GM12878 (cell line): ENCODE results near the gene S100A4. TPM values are rescaled to one million over a fixed set of nuclear protein-coding genes. Genes with fewer than 3 reads are reported as not detected.

ENCODE experiments used
- ASH2L ChIP-seq: fragments of 300-600, 200-600 bp; sonication (generic); IDR thresholded peaks from 2 replicates; pipeline ENCODE4 v1.6.1; 2017; ENCODE audit warnings: low read depth, mild to moderate bottlenecking, borderline replicate concordance
- BCLAF1 ChIP-seq: fragments of 450-650 bp; IDR thresholded peaks from 2 replicates; pipeline ENCODE4 v1.6.1; 2017; ENCODE audit warnings: antibody characterized with exemption, mild to moderate bottlenecking, moderate library complexity
- CBX3 ChIP-seq: fragments of 200-600 bp; sonication (generic); IDR thresholded peaks from 2 replicates; pipeline ENCODE4 v1.6.1; 2016; ENCODE audit warnings: low read depth, borderline replicate concordance
- CHD2 ChIP-seq: IDR thresholded peaks from 2 replicates; pipeline ENCODE4 v1.6.1; 2011; ENCODE audit warnings: low read depth, low read length, improper control_type of control experiment, borderline replicate concordance
- HCFC1 ChIP-seq: fragments of 150-350 bp; IDR thresholded peaks from 2 replicates; pipeline ENCODE4 v1.6.1; 2014; ENCODE audit warnings: low read length
- HDAC6 ChIP-seq: fragments of 200-600 bp; sonication (generic); IDR thresholded peaks from one replicate; pipeline ENCODE4 v1.8.0; 2017; ENCODE audit warnings: antibody characterized with exemption; ENCODE audit not compliant: unreplicated experiment
- JUND ChIP-seq: IDR thresholded peaks from 2 replicates; pipeline ENCODE4 v1.6.1; 2012; ENCODE audit warnings: low read depth, mild to moderate bottlenecking, low read length, improper control_type of control experiment, moderate library complexity
- MTA2 ChIP-seq: fragments of 450-650 bp; IDR thresholded peaks from 2 replicates; pipeline ENCODE4 v1.6.1; 2016; ENCODE audit warnings: low read depth, mild to moderate bottlenecking, moderate library complexity
- MYB ChIP-seq: fragments of 150-350 bp; IDR thresholded peaks from 2 replicates; pipeline ENCODE4 v1.6.1; 2014; ENCODE audit warnings: mild to moderate bottlenecking, low read depth, low read length, borderline replicate concordance
- MYC ChIP-seq: IDR thresholded peaks from 2 replicates; pipeline ENCODE4 v1.6.1; 2011; ENCODE audit warnings: mild to moderate bottlenecking, low read length, moderate library complexity, inconsistent platforms; ENCODE audit not compliant: insufficient read depth, insufficient replicate concordance, insufficient read length, severe bottlenecking
- NR2C2 ChIP-seq: IDR thresholded peaks from 2 replicates; pipeline ENCODE4 v1.6.1; 2011; ENCODE audit warnings: borderline replicate concordance, low read depth; ENCODE audit not compliant: control insufficient read depth, insufficient read length
- PAX5 ChIP-seq: IDR thresholded peaks from 2 replicates; pipeline ENCODE4 v1.6.1; 2011; ENCODE audit warnings: low read depth, low read length, borderline replicate concordance
- PKNOX1 ChIP-seq: fragments of 450-650 bp; IDR thresholded peaks from 2 replicates; pipeline ENCODE4 v1.6.1; 2016; ENCODE audit warnings: mild to moderate bottlenecking
- PRDM15 ChIP-seq: fragments of 450-650 bp; formaldehyde crosslinking; IDR thresholded peaks from 2 replicates; pipeline ENCODE4 v1.4.0; 2020; ENCODE audit warnings: mild to moderate bottlenecking, moderate library complexity
- RAD51 ChIP-seq: fragments of 450-650 bp; IDR thresholded peaks from 2 replicates; pipeline ENCODE4 v1.6.1; 2016; ENCODE audit warnings: moderate library complexity, mild to moderate bottlenecking, inconsistent platforms
- RUNX3 ChIP-seq: IDR thresholded peaks from 2 replicates; pipeline ENCODE4 v1.6.1; 2012; ENCODE audit warnings: low read length, inconsistent platforms
- SMC3 ChIP-seq: IDR thresholded peaks from 2 replicates; pipeline ENCODE4 v1.6.1; 2011; ENCODE audit warnings: low read length, improper control_type of control experiment, borderline replicate concordance
- ZBTB33 ChIP-seq: fragments of 450-650 bp; IDR thresholded peaks from 2 replicates; pipeline ENCODE4 v1.6.1; 2017; ENCODE audit warnings: mild to moderate bottlenecking
- ZNF24 ChIP-seq: fragments of 450-650 bp; IDR thresholded peaks from 2 replicates; pipeline ENCODE4 v1.6.1; 2017; ENCODE audit warnings: antibody characterized with exemption, mild to moderate bottlenecking
- polyA plus RNA-seq, 11 experiments: library from polyadenylated mRNA; depleted of rRNA in 4 of 11; unstranded in 6 of 11; stranded (reverse) in 5 of 11; fragments of >200 nt; fragmentation: Nextera tagmentation in 4 of 11; fragmentation: Illumina TruSeq in 1 of 11; extraction: Ambion mirVana in 4 of 11; extraction: Trizol in 1 of 11; gene quantifications; 1 replicate in 1 of 11; 2 replicates in 10 of 11; pipeline versions ENCODE4 v1.2.1 to v1.2.3, GENCODE V29; 2011 to 2016; ENCODE audit warnings: inconsistent platforms in 2 of 11, missing spikeins in 2 of 11, low read depth in 1 of 11
- total RNA-seq, 4 experiments: library from RNA; depleted of rRNA in 3 of 4; stranded (reverse); fragments of >200 nt in 3 of 4; fragmentation: Illumina TruSeq in 1 of 4; extraction: Trizol in 1 of 4; gene quantifications; 2 replicates each; pipeline versions ENCODE4 v1.2.1 to v1.2.3, GENCODE V29; 2013 to 2021

S100A4 gene
- total and polyA plus RNA-seq, 10 of the 15 experiments (the other 5 are each of a cell fraction or from before 2014, with no cell fraction given) = 4.3 to 104 (median 27.3) TPM

- TF ChIP-seq ZBTB33 (no peak), RUNX3 (no peak), RAD51 (no peak), HCFC1 (no peak), ZNF24 (no peak), NR2C2 (no peak), PKNOX1 (0 out of 2 replicates have a peak, but pooled peaks have one; percentile 24), MYB (no peak), BCLAF1 (no peak), SMC3 (no peak), PRDM15 (CRISPR knock-in tag) (no peak), MYC (no peak), ASH2L (no peak), CHD2 (0 out of 2 replicates have a peak, but pooled peaks have one; percentile 13), CBX3 (no peak), HDAC6 (no peak), MTA2 (peak; percentile 59; the same call in 1 of the 2 replicates), JUND (no peak), PAX5 (peak; percentile 81)
Observed at GRCh38 chr1:153565529-153566374, 20.1 kb upstream of the S100A4 start, which contains the start of gene S100A2 (continued).
